ENCODE results near the gene USP48. TPM values are rescaled to one million over a fixed set of nuclear protein-coding genes. Genes with fewer than 3 reads are reported as not detected.

USP48 gene
- total RNA-seq, 1 experiment from 2014 or later: 84.8 TPM

- Histone ChIP-seq H3K23me2 (ENCODE audit: insufficient read length, low read depth, low read length, poor library complexity, severe bottlenecking) (no peaks in the 10 kb centered on the region), H4K20me1 (ENCODE audit: control insufficient read depth, insufficient read depth, insufficient read length) (no peaks in the 10 kb centered on the region), H2BK5ac (ENCODE audit: insufficient read length, low read length) (no peak overlapping the region), H3K18ac (ENCODE audit: insufficient read length, low read depth, low read length) (no peak overlapping the region), H4K5ac (ENCODE audit: insufficient read length, low read depth, low read length) (no peak overlapping the region), H4K8ac (replicated peaks; ENCODE audit: insufficient read length, low read depth, low read length) (no peak overlapping the region), H3K14ac (ENCODE audit: insufficient read depth, low read length) (no peak overlapping the region), H3K56ac (ENCODE audit: insufficient read length, low read depth, low read length) (no peak overlapping the region), H3K79me1 (ENCODE audit: insufficient read depth, low read depth, low read length, poor library complexity, severe bottlenecking) (no peaks in the 10 kb centered on the region), H3K27me3 (ENCODE audit: insufficient read depth, low read length) (no peaks in the 10 kb centered on the region), H3K79me2 (ENCODE audit: insufficient read depth, low read length) (no peaks in the 10 kb centered on the region), H2BK20ac (ENCODE audit: low read depth, low read length, poor library complexity, severe bottlenecking) (no peak overlapping the region), H3K4me2 (ENCODE audit: insufficient read depth, insufficient read length, low read length) (no peak overlapping the region), H4K91ac (ENCODE audit: insufficient read length, low read depth, low read length) (no peak overlapping the region), H3K9me3 (ENCODE audit: control insufficient read depth, low read depth, low read length) (no peaks in the 10 kb centered on the region), H3K4me1 (ENCODE audit: insufficient read depth, low read length) (no peaks in the 10 kb centered on the region), H2BK120ac (ENCODE audit: low read depth, low read length, poor library complexity, severe bottlenecking) (no peak overlapping the region), H3K23ac (ENCODE audit: insufficient read length, low read depth, low read length) (no peak overlapping the region), H2AFZ (ENCODE audit: low read length) (no peak overlapping the region), H3K27ac (ENCODE audit: insufficient read length, low read depth, low read length) (no peak overlapping the region), H2BK15ac (ENCODE audit: low read depth, low read length) (no peak overlapping the region), H3K4ac (ENCODE audit: low read depth, low read length) (no peak overlapping the region), H3T11ph (ENCODE audit: low read length) (no peak overlapping the region), H2BK12ac (ENCODE audit: insufficient read length, low read depth, low read length) (no peak overlapping the region), H3K9ac (ENCODE audit: extremely low read depth, insufficient read length, low read length) (no peak overlapping the region), H2AK5ac (ENCODE audit: insufficient read length, low read length) (no peak overlapping the region)
- Mint-ChIP-seq H3K4me3 (no peak overlapping the region), H3K27ac (no peak overlapping the region), H3K27me3 (ENCODE audit: low read depth) (no peaks in the 10 kb centered on the region), H3K36me3 (ENCODE audit: insufficient read depth in 1 of 3, low read depth in 3 of 3) (peaks cover 13 to 62% (median 51%) of the 10 kb centered on the region in 3 experiments), H3K4me1 (no peaks in the 10 kb centered on the region), H3K9me3 (no peaks in the 10 kb centered on the region)
- no CpG with 5 or more reads among the region's 1 CpG for WGBS (ENCODE audit: extremely low coverage, insufficient read length, low lambda C conversion rate)
- TF ChIP-seq CTCF (conservative IDR thresholded peaks at IDR 0.05): no peak
- no peak for DNase-seq
These were observed 50.3 kb downstream of the USP48 start for GRCh38 chr1:21732664-21733063.
